Activated CD8-positive, alpha-beta memory T cell treated with anti-CD3 and anti-CD28 coated beads for 36 hours (primary cell): ENCODE measurements around the gene PHF21A. TPM values are rescaled to one million over a fixed set of nuclear protein-coding genes. Genes with fewer than 3 reads are reported as not detected.
"Not testable (repeated sequence)": the region's sequence is repeated elsewhere in the genome, so short reads cannot be mapped to it uniquely, and the experiment has no call there.

Experiments used
- CTCF ChIA-PET: fragments of 350-600 bp; sonication (Branson Sonifier 250); formaldehyde crosslinking; loops from one replicate; lab custom pipeline; 2021; ENCODE audit warnings: antibody characterized with exemption; lab: Charles Lee
- POLR2A ChIA-PET: fragments of 350-600 bp; sonication (Branson Sonifier 250); formaldehyde crosslinking; loops from one replicate; lab custom pipeline; 2021; ENCODE audit warnings: antibody characterized with exemption; lab: Charles Lee
- total RNA-seq, 2 experiments: library from RNA; stranded (reverse); gene quantifications; one replicate each; pipeline ENCODE4 v1.2.3, GENCODE V29; 2021

Gene PHF21A
- total RNA-seq, 2 experiments from 2014 or later = 28.2 to 30.6 TPM

- CTCF ChIA-PET = no interaction called here
Observed at GRCh38 chr11:45920531-45921477, 200.4 kb downstream of the PHF21A start.

GRCh38 chr11:45919806-45920530 lies 201.3 kb downstream of the PHF21A start:
- ChIA-PET CTCF (no interaction called here), POLR2A (no interaction called here)

More at GRCh38 chr11:45920531-45921477, 200.4 kb downstream of the PHF21A start:
- POLR2A ChIA-PET = no interaction called here

DNA sequence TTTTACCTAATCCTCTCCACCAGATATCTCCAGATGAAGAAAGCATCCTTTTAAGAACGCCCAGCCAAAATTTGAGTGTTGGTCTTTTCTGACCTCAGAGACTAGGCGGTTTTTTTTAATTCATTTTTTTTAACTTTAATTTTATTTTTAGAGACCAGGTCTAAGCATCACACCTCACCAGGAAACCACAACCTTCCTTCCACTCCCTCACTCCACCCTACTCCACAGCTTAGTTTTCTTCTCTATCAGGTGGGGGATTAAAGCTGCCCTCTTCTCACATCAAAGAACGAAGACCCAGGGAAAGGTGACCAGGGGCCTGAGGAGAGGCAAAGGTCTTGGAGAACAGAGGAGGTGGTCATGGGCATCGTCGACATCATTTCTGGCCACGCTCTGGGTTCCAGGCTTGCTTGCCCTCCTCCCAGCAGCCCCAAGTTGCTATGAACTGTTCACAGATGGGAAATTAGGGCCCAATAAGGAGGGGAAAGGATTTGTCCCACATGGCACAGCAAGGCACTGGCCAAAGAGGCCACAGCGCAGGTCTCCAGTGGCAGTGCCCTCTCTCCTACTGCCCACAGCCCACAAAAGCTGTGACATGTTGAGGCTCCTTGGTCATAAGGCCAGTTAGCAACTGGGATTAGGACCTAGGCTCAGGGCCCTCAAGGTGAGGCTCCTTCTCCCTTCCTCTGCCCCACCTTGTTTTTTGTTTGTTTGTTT lies 202.1 kb downstream of the PHF21A start:
- CTCF ChIA-PET = interaction anchor here (1.0 to 1.3 kb wide), 2 partner anchors 12 to 72 kb away, joined by 3 read pairs; partner anchors contain the start of gene CRY2
- POLR2A ChIA-PET = no interaction called here

GRCh38 chr11:45918331-45918941 lies 202.8 kb downstream of the PHF21A start:
- POLR2A ChIA-PET = interaction anchor here (0.6 to 1.0 kb wide), 5 partner anchors 13 to 203 kb away, joined by 3 to 7 read pairs (median 3); partner anchors contain the start of gene SLC35C1
- CTCF ChIA-PET = interaction anchor here (0.7 to 1.7 kb wide), 4 partner anchors 12 to 72 kb away, joined by 3 to 4 read pairs (median 4); partner anchors contain the start of gene CRY2

DNA sequence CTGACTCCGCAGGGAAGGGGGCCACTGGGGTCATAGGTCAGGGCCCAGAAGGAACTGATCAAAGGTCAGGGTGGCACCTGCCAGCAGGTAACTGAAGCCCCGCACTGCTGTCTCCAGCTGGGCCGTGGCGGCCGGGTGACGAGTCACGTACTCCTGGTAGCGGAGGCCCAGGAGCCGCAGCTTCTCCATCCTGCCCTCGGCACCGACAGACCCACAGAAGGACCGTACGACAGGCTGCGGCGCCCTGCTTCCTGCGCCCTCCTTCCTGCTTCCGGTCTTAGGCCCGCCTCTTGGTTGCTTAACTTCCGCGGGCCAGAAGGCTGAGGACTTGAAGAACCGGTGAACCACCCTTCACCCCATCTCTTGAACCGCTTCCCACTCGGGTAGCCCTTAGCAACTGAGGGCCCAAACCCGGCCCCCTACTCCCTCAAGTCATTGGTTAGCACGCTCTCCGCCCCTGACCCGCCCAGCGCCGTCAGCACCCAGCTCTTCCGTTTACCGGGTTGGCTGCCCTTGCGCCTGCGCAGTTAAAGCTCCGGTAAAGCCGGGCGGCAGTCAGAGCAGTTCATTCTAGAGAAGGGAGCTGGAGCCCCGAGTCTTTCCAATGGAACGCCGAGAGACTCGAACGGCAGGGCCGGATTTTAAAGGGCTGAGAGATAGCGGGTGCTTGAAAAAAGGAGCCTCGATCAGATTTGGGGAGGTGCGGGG lies 203.5 kb downstream of the PHF21A start, which contains the start of gene PEX16:
Gene PEX16, minus strand, starts transcription at position 255 of the 708 bp plus-strand sequence. Its CDS starts 66 bp downstream, at position 189.
- ChIA-PET POLR2A (interaction anchor here (0.6 to 1.0 kb wide), 5 partner anchors 13 to 204 kb away, joined by 3 to 7 read pairs (median 3); partner anchors contain the start of gene SLC35C1), CTCF (interaction anchor here (0.7 to 1.7 kb wide), 4 partner anchors 13 to 71 kb away, joined by 3 to 4 read pairs (median 4); partner anchors contain the start of gene CRY2)

GRCh38 chr11:45917286-45917622 lies 204.0 kb downstream of the PHF21A start:
- POLR2A ChIA-PET = interaction anchor here (1.0 kb wide), 1 partner anchor 112 kb away, joined by 5 read pairs; the partner anchor contains the start of gene SLC35C1
- CTCF ChIA-PET = interaction anchor here (1.7 kb wide), 1 partner anchor 19 kb away, joined by 4 read pairs; no protein-coding TSS in a partner anchor

- ChIA-PET POLR2A (no interaction called here), CTCF (no interaction called here)
Observed at GRCh38 chr11:45915446-45915845, 205.8 kb downstream of the PHF21A start.

GRCh38 chr11:45913942-45914635 lies 207.2 kb downstream of the PHF21A start:
- ChIA-PET POLR2A (no interaction called here), CTCF (no interaction called here)

GRCh38 chr11:45913514-45913913 lies 207.7 kb downstream of the PHF21A start:
- ChIA-PET CTCF (no interaction called here), POLR2A (no interaction called here)

- ChIA-PET CTCF (no interaction called here), POLR2A (no interaction called here)
Observed at GRCh38 chr11:45910623-45911022, 210.6 kb downstream of the PHF21A start.

DNA sequence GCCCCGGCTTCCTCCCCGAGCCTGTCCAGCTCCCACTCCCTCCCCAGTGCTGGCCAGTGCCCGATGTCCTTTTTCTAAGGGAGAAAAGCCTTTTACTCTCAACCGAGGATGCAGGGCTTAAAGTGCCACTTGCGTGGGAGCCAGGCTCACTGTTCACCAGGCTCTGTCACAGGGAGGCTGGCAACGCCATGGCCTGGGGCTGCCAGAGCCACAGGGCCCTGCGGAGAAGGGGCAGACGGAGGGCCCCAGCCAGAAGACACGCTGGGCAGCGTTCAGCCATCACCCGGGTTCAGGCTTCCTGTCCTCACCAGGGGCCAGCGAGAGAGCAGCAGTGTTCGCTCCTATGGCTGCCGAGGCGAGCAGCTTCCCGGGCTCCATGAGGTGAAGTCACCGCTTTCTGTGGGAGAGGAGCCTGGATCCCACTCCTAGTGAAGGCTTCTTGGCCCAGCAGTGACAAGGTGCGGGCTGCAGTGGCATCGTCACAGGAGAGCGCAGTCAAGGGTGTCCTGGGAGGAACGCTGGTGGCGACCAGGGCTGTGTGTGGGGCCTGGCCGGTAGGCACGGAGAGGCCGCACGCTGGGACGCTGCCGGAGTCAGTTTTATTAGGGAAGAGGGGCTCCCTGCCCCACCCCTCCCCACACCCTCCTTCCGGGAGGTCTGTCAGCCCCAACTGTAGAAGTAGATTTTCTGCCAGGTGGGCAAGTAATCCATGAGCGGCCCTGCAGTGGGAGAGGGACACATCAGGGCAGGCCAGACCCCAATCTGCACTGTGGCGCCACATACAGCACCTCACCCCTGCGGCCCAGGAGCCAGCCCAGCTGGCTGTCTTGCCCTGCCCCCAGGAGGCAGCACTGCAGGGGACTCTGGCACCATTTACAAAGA lies 211.4 kb downstream of the PHF21A start:
- ChIA-PET POLR2A (no interaction called here), CTCF (no interaction called here)

DNA sequence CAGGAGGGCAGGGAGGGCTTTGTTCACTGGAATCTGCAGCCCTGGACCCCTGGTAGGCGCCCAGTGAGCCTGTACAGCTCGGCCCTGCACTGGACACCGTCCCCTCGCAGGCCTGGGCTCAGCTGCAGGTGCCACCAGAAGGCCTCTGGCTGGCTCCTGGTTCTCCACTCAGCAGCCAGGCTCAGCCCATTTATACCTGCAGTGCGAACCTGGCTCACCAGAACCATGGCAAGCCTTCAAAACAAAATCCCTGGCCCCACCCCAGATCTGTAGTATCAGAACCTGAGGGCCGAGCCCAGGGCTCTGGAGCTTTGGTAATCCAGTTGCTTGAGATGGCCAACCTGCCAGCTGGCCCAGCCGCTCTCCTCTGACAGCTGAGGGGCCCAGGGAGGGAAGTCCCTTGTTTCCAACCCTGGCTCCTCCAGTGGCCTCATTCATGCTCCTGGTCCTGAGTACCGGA lies 213.3 kb downstream of the PHF21A start:
- CTCF ChIA-PET = no interaction called here
- POLR2A ChIA-PET = no interaction called here

GRCh38 chr11:45906965-45907611 lies 214.2 kb downstream of the PHF21A start, which contains the start of gene FREY1:
Gene FREY1 (minus strand): TSS chr11:45907271. CDS start chr11:45907245, 26 bp downstream.
- ChIA-PET CTCF (no interaction called here), POLR2A (no interaction called here)

DNA sequence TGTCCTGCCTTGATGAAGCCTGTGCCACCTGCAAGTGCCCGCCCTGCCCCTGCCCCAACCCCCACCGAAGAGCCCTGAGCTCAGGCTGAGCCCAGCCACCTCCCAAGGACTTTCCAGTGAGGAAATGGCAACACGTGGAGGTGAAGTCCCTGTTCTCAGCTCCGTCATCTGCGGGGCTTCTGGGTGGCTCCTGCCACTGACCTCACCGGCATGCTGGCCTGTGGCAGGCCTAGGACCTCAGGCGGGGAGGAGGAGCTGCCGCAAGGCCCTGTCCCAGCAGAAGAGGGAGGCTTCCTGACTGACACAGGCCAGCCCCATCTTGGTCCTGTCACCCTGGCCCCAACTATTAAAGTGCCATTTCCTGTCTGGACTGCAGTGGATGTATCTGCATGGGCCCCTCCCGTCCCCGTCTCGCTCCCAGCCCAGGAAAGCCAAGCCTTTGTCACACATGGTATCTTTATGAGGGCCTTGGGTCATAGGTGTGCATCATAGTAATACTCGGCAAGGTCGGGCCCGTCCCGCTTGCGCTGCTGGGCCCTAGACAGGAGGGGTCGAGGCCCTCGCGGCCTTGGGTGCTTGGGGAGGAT lies 215.1 kb downstream of the PHF21A start:
- POLR2A ChIA-PET = no interaction called here
- CTCF ChIA-PET = no interaction called here

- CTCF ChIA-PET, POLR2A ChIA-PET: not testable (repeated sequence)
Observed at GRCh38 chr11:45905576-45905975, 215.7 kb downstream of the PHF21A start.
